IMR-90 (cell line): ENCODE results near the gene IRGQ. TPM values are rescaled to one million over a fixed set of nuclear protein-coding genes. Genes with fewer than 3 reads are reported as not detected.

Experiments
- ATAC-seq: fragments of 200-7000 bp; cut with Tn5 transposase; 2 replicates; pipeline ENCODE4 v1.9.1; 2020; ENCODE audit warnings: low read depth, mild to moderate bottlenecking, moderate library complexity
- BruUV-seq: library from RNA; stranded (reverse); fragments of 400-500 nt; replicated peaks from 2 replicates; lab custom pipeline; 2021; lab: Mats Ljungman, UMichigan
- CTCF ChIA-PET: fragments of 300-600 bp; formaldehyde crosslinking; extraction: SDS; loops from one replicate; lab custom pipeline; 2021; ENCODE audit warnings: antibody characterized with exemption; lab: Yijun Ruan, JAX
- POLR2A ChIA-PET: fragments of 300-600 bp; sonication (Branson Sonifier 250); formaldehyde crosslinking; loops from one replicate; lab custom pipeline; 2022; ENCODE audit warnings: antibody characterized with exemption; ENCODE audit not compliant: unreplicated experiment; lab: Charles Lee
- DNase-seq: peaks from one replicate; pipeline ENCODE4 v3.0.0; 2013
- H2AFZ ChIP-seq: replicated peaks from 2 replicates; pipeline ENCODE3; 2013; ENCODE audit warnings: low read length, mild to moderate bottlenecking; ENCODE audit not compliant: poor library complexity
- H2AK5ac ChIP-seq: 2 replicates; pipeline ENCODE4 v1.6.1; 2013; ENCODE audit warnings: low read depth, low read length, inconsistent platforms
- H2AK9ac ChIP-seq: replicated peaks from 2 replicates; pipeline ENCODE3; 2013; ENCODE audit warnings: mild to moderate bottlenecking, low read depth, low read length, moderate library complexity; ENCODE audit not compliant: poor library complexity
- H2BK120ac ChIP-seq: 2 replicates; pipeline ENCODE4 v1.6.1; 2013; ENCODE audit warnings: low read depth, low read length, inconsistent platforms
- H2BK15ac ChIP-seq: 3 replicates; pipeline ENCODE4 v1.6.1; 2013; ENCODE audit warnings: low read depth, low read length, inconsistent platforms
- H2BK20ac ChIP-seq: 2 replicates; pipeline ENCODE4 v1.6.1; 2013; ENCODE audit warnings: low read depth, mild to moderate bottlenecking, inconsistent platforms, low read length, moderate library complexity
- H2BK5ac ChIP-seq: 2 replicates; pipeline ENCODE4 v1.6.1; 2013; ENCODE audit warnings: mild to moderate bottlenecking, low read depth, low read length, inconsistent platforms; ENCODE audit not compliant: poor library complexity, severe bottlenecking
- H3K14ac ChIP-seq: replicated peaks from 2 replicates; pipeline ENCODE4 v1.6.1; 2013; ENCODE audit warnings: low read depth, low read length, inconsistent platforms
- H3K18ac ChIP-seq: 2 replicates; pipeline ENCODE4 v1.6.1; 2013; ENCODE audit warnings: low read depth, low read length, control low read depth
- H3K23ac ChIP-seq: 2 replicates; pipeline ENCODE4 v1.6.1; 2013; ENCODE audit warnings: low read depth, low read length, inconsistent platforms
- H3K27ac ChIP-seq: 2 replicates; pipeline ENCODE4 v1.5.1; 2013; ENCODE audit warnings: mild to moderate bottlenecking, control low read depth, low read length; ENCODE audit not compliant: insufficient read depth
- H3K27me3 ChIP-seq: 2 replicates; pipeline ENCODE4 v1.6.1; 2013; ENCODE audit warnings: low read length; ENCODE audit not compliant: control insufficient read depth, insufficient read depth
- H3K36me3 ChIP-seq: 2 replicates; pipeline ENCODE4 v1.6.1; 2013; ENCODE audit warnings: low read length, mixed read lengths; ENCODE audit not compliant: control insufficient read depth, insufficient read depth
- H3K4ac ChIP-seq: 2 replicates; pipeline ENCODE4 v1.6.1; 2013; ENCODE audit warnings: low read depth, low read length, inconsistent platforms
- H3K4me1 ChIP-seq: 2 replicates; pipeline ENCODE4 v1.6.1; 2013; ENCODE audit warnings: low read length, mixed read lengths; ENCODE audit not compliant: control insufficient read depth, insufficient read depth
- H3K4me2 ChIP-seq: 2 replicates; pipeline ENCODE4 v1.6.1; 2013; ENCODE audit warnings: low read depth, mild to moderate bottlenecking, control low read depth, low read length, moderate library complexity
- H3K4me3 ChIP-seq: 2 replicates; pipeline ENCODE4 v1.5.1; 2013; ENCODE audit warnings: low read depth, mild to moderate bottlenecking, control low read depth, low read length, moderate library complexity; ENCODE audit not compliant: insufficient read depth
- H3K56ac ChIP-seq: 2 replicates; pipeline ENCODE4 v1.6.1; 2013; ENCODE audit warnings: low read length, inconsistent platforms; ENCODE audit not compliant: insufficient read depth; ENCODE audit errors: extremely low read depth
- H3K79me1 ChIP-seq, 2 experiments: 2 replicates each; pipeline ENCODE4 v1.6.1; 2013; ENCODE audit warnings: low read length in 2 of 2, inconsistent platforms in 1 of 2, low read depth in 1 of 2
- H3K9ac ChIP-seq: 2 replicates; pipeline ENCODE4 v1.6.1; 2013; ENCODE audit warnings: low read depth, low read length, control low read depth
- H3K9me1 ChIP-seq: 2 replicates; pipeline ENCODE4 v1.6.1; 2013; ENCODE audit warnings: low read length, inconsistent platforms; ENCODE audit not compliant: insufficient read depth
- H3K9me3 ChIP-seq: 2 replicates; pipeline ENCODE4 v1.6.1; 2013; ENCODE audit warnings: low read length; ENCODE audit not compliant: control insufficient read depth, insufficient read depth
- H4K20me1 ChIP-seq: 2 replicates; pipeline ENCODE4 v1.6.1; 2013; ENCODE audit warnings: low read length, inconsistent platforms; ENCODE audit not compliant: insufficient read depth
- H4K5ac ChIP-seq: 2 replicates; pipeline ENCODE4 v1.6.1; 2013; ENCODE audit warnings: mild to moderate bottlenecking, low read depth, low read length, control low read depth
- H4K8ac ChIP-seq, 2 experiments: 2 replicates each; pipeline ENCODE4 v1.6.1; 2013; ENCODE audit warnings: low read depth in 2 of 2, low read length in 2 of 2, control low read depth in 1 of 2, inconsistent platforms in 1 of 2
- H4K91ac ChIP-seq: 2 replicates; pipeline ENCODE4 v1.6.1; 2013; ENCODE audit warnings: low read depth, low read length, inconsistent platforms; ENCODE audit not compliant: insufficient read depth
- BHLHE40 ChIP-seq: fragments of 150-350 bp; IDR thresholded peaks from 2 replicates; pipeline ENCODE4 v1.6.1; 2016; ENCODE audit warnings: mild to moderate bottlenecking, low read depth, low read length
- CEBPB ChIP-seq: IDR thresholded peaks from 2 replicates; pipeline ENCODE4 v1.6.1; 2012; ENCODE audit warnings: low read depth, low read length, improper control_type of control experiment
- CHD1 ChIP-seq: IDR thresholded peaks from 2 replicates; pipeline ENCODE4 v1.6.1; 2012; ENCODE audit warnings: low read depth, low read length, improper control_type of control experiment
- CTCF ChIP-seq: conservative IDR thresholded peaks from 2 replicates; pipeline ENCODE4 v1.5.1; 2012; ENCODE audit warnings: mild to moderate bottlenecking, low read depth, low read length, improper control_type of control experiment
- ELK1 ChIP-seq: fragments of 150-350 bp; IDR thresholded peaks from 2 replicates; pipeline ENCODE4 v1.6.1; 2016; ENCODE audit warnings: low read depth, mild to moderate bottlenecking, low read length, moderate library complexity, borderline replicate concordance
- FOS ChIP-seq: fragments of 150-350 bp; IDR thresholded peaks from 2 replicates; pipeline ENCODE4 v1.6.1; 2016; ENCODE audit warnings: low read depth, low read length
- MAFK ChIP-seq: IDR thresholded peaks from 2 replicates; pipeline ENCODE4 v1.6.1; 2012; ENCODE audit warnings: low read depth, low read length, improper control_type of control experiment
- MAZ ChIP-seq: IDR thresholded peaks from 2 replicates; pipeline ENCODE4 v1.6.1; 2012; ENCODE audit warnings: low read depth, mild to moderate bottlenecking, low read length, improper control_type of control experiment, moderate library complexity, borderline replicate concordance
- MXI1 ChIP-seq: IDR thresholded peaks from 2 replicates; pipeline ENCODE4 v1.6.1; 2012; ENCODE audit warnings: low read depth, mild to moderate bottlenecking, low read length, moderate library complexity, borderline replicate concordance
- NFE2L2 ChIP-seq: fragments of 150-350 bp; IDR thresholded peaks from 2 replicates; pipeline ENCODE4 v1.6.1; 2016; ENCODE audit warnings: low read depth, mild to moderate bottlenecking, low read length
- POLR2A ChIP-seq: IDR thresholded peaks from 2 replicates; pipeline ENCODE4 v1.6.1; 2012; ENCODE audit warnings: mild to moderate bottlenecking, low read depth, low read length
- RAD21 ChIP-seq: IDR thresholded peaks from 2 replicates; pipeline ENCODE4 v1.6.1; 2012; ENCODE audit warnings: low read length, improper control_type of control experiment
- RCOR1 ChIP-seq: IDR thresholded peaks from 2 replicates; pipeline ENCODE4 v1.6.1; 2012; ENCODE audit warnings: mild to moderate bottlenecking, low read length, improper control_type of control experiment; ENCODE audit not compliant: insufficient replicate concordance
- RFX5 ChIP-seq: IDR thresholded peaks from 2 replicates; pipeline ENCODE4 v1.8.0; 2012; ENCODE audit warnings: low read depth, mild to moderate bottlenecking, low read length, moderate library complexity
- SMC3 ChIP-seq: fragments of 150-350 bp; IDR thresholded peaks from 2 replicates; pipeline ENCODE4 v1.6.1; 2016; ENCODE audit warnings: low read depth, mild to moderate bottlenecking, antibody characterized with exemption, low read length, moderate library complexity
- USF2 ChIP-seq: fragments of 150-350 bp; IDR thresholded peaks from 2 replicates; pipeline ENCODE4 v1.6.1; 2017; ENCODE audit warnings: mild to moderate bottlenecking, antibody characterized with exemption, low read length, low read depth
- WGBS, 2 experiments: methylation state at CpG; one replicate each; pipeline versions ENCODE4 v1.1.5 to v1.1.7; 2013; ENCODE audit warnings: missing lambda C conversion rate in 2 of 2; ENCODE audit not compliant: insufficient read length in 1 of 2; ENCODE audit errors: extremely low coverage in 2 of 2; 5-methylcytosine and 5-hydroxymethylcytosine counted together
- dilution Hi-C: fragments of 300-500 bp; cut with HindIII; formaldehyde crosslinking; loops from one replicate; pipeline ENCODE4 v1.14.3; 2018; ENCODE audit warnings: low sequenced_read_pairs; ENCODE audit not compliant: unreplicated experiment
- in situ Hi-C: fragments of 300-500 bp; cut with MboI; formaldehyde crosslinking; loops from 3 replicates; pipeline ENCODE4 v1.14.3; 2019; ENCODE audit warnings: low sequenced_read_pairs, inconsistent platforms, mixed read lengths
- intact Hi-C: fragments of 100-400 bp; cut with micrococcal nuclease; formaldehyde crosslinking; loops from 2 replicates; pipeline ENCODE4 v1.10.0; 2022
- polyA plus RNA-seq, 3 experiments: library from polyadenylated mRNA; depleted of rRNA; stranded (reverse); fragments of >200 nt; gene quantifications; 2 replicates each; pipeline ENCODE4 v1.2.3, GENCODE V29; 2012; ENCODE audit warnings: low replicate concordance in 1 of 3
- total RNA-seq: library from RNA; depleted of rRNA; stranded (reverse); fragments of >200 nt; gene quantifications from 2 replicates; pipeline ENCODE4 v1.2.3, GENCODE V29; 2012

The IRGQ gene
- total and polyA plus RNA-seq, 2 of the 4 experiments (the other 2 are of a cell fraction): 9.0 to 9.9 TPM

DNA sequence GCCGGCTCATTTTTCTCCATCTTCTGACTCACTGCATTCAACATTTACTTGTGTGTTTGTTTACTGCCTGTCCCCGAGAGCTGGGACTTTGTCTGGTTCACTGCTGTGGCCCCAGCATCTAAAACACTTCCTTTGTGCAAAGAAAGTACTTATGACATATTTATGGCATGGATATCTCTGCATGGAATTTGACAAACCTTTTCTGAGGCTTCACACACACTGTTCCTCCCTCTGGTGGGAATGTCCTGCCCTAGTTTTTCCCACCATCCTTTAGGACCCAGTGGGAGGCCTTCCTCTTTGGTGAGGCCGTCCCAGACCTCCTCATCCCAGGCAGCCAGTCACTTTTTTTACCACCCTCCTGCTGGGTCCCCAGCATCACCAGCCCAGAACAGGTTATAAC, 14.6 kb upstream of the IRGQ start:
- H4K20me1 ChIP-seq: peaks cover 17% of the 10 kb centered on the region
- no peak overlapping the region for H4K5ac ChIP-seq
- no peak overlapping the region for H3K27ac ChIP-seq
- DNase-seq (peak; percentile 7), ATAC-seq (peak; percentile 40)
- no peak overlapping the region for H3K4me2 ChIP-seq
- WGBS, 2 experiments: 33% methylated on average over 1 of the region's 3 CpGs; no CpG with 5 or more reads in 1 of the 2 experiments
- peaks cover 20 to 61% of the 10 kb centered on the region in 2 experiments for H3K79me1 ChIP-seq
- POLR2A ChIA-PET: no interaction called here
- no peak overlapping the region for H3K14ac ChIP-seq
- no peak overlapping the region for H2BK120ac ChIP-seq
- in situ Hi-C loops (no loop called here), intact Hi-C loops (no loop called here), dilution Hi-C loops (no loop called here)
- no peak overlapping the region for H2BK20ac ChIP-seq
- H3K18ac ChIP-seq: no peak overlapping the region
- H2AK9ac ChIP-seq: no peak overlapping the region
- no peak overlapping the region for H2AK5ac ChIP-seq
- H4K8ac ChIP-seq: no peak overlapping the region
- TF ChIP-seq SMC3: no peak
- TF ChIP-seq CEBPB: no peak
- TF ChIP-seq MXI1: no peak
- no peak for TF ChIP-seq MAZ
- TF ChIP-seq POLR2A: no peak
- TF ChIP-seq MAFK: no peak
- TF ChIP-seq RCOR1: no peak
- TF ChIP-seq NFE2L2: no peak
- no peak for TF ChIP-seq CTCF
- no peak for TF ChIP-seq ELK1
- no peak for TF ChIP-seq FOS
- TF ChIP-seq RFX5: no peak
- no peak for TF ChIP-seq BHLHE40
- TF ChIP-seq CHD1: no peak
- no peak for TF ChIP-seq RAD21
- no peak for TF ChIP-seq USF2
- H3K36me3 ChIP-seq: peaks cover 33% of the 10 kb centered on the region
- H2AFZ ChIP-seq: no peak overlapping the region
- no peaks in the 10 kb centered on the region for H3K9me3 ChIP-seq
- H3K4ac ChIP-seq: no peak overlapping the region
- no peaks in the 10 kb centered on the region for H3K27me3 ChIP-seq
- no peak overlapping the region for H2BK5ac ChIP-seq
- H4K91ac ChIP-seq: no peak overlapping the region
- CTCF ChIA-PET: no interaction called here
- no peak overlapping the region for H3K23ac ChIP-seq
- no TSS peak for BruUV-seq
- no peak overlapping the region for H3K9ac ChIP-seq
- peaks cover 9% of the 10 kb centered on the region for H3K9me1 ChIP-seq
- H3K4me3 ChIP-seq: no peak overlapping the region
- no peak overlapping the region for H2BK15ac ChIP-seq
- H3K56ac ChIP-seq: no peak overlapping the region
- H3K4me1 ChIP-seq: no peaks in the 10 kb centered on the region
